RWPE2 (cell line): Measurements from ENCODE around the gene HSD11B1L.

Experiments used
- ATAC-seq: fragments of 200-7000 bp; cut with Tn5 transposase; 3 replicates; pipeline ENCODE4 v1.9.1; 2021; ENCODE audit warnings: low read depth
- DNase-seq: peaks from one replicate; pipeline ENCODE4 v3.0.0-alpha.2; 2020; ENCODE audit warnings: low spot score
- H3K27ac ChIP-seq: fragments of 450-650 bp; 2 replicates; pipeline ENCODE4 v1.5.1; 2017; ENCODE audit warnings: mild to moderate bottlenecking; ENCODE audit not compliant: poor library complexity, severe bottlenecking
- H3K27me3 ChIP-seq: fragments of 250-450 bp; sonication (Bioruptor Pico); 2 replicates; pipeline ENCODE4 v1.5.1; 2021; ENCODE audit warnings: mild to moderate bottlenecking, moderate library complexity; ENCODE audit not compliant: insufficient read depth, poor library complexity, severe bottlenecking
- H3K36me3 ChIP-seq: fragments of 250-450 bp; sonication (Bioruptor Pico); 2 replicates; pipeline ENCODE4 v1.5.1; 2020; ENCODE audit warnings: low read depth, mild to moderate bottlenecking, moderate library complexity
- H3K4me1 ChIP-seq: fragments of 250-450 bp; sonication (Bioruptor Pico); 2 replicates; pipeline ENCODE4 v1.5.1; 2021; ENCODE audit warnings: mild to moderate bottlenecking, moderate library complexity; ENCODE audit not compliant: insufficient read depth, poor library complexity, severe bottlenecking
- H3K4me3 ChIP-seq: fragments of 250-450 bp; sonication (Bioruptor Pico); 2 replicates; pipeline ENCODE4 v1.5.1; 2021; ENCODE audit warnings: mild to moderate bottlenecking, moderate library complexity; ENCODE audit not compliant: severe bottlenecking
- H3K9me3 ChIP-seq: fragments of 250-450 bp; sonication (Bioruptor Pico); 2 replicates; pipeline ENCODE4 v1.5.1; 2021; ENCODE audit warnings: mild to moderate bottlenecking, moderate library complexity; ENCODE audit not compliant: severe bottlenecking
- CTCF ChIP-seq: fragments of 450-650 bp; IDR thresholded peaks from one replicate; pipeline ENCODE4 v1.5.1; 2017; ENCODE audit warnings: mild to moderate bottlenecking, moderate library complexity; ENCODE audit not compliant: poor library complexity, severe bottlenecking

The HSD11B1L gene

GRCh38 chr19:5679289-5680083, 1.3 kb upstream of the HSD11B1L start:
- Histone ChIP-seq H3K9me3 (no peaks in the 10 kb centered on the region), H3K36me3 (no peaks in the 10 kb centered on the region), H3K4me3 (peak overlapping the region; percentile 78), H3K27me3 (no peaks in the 10 kb centered on the region), H3K27ac (peak overlapping the region; percentile 53), H3K4me1 (no peaks in the 10 kb centered on the region)
- ATAC-seq = no peak
- DNase-seq = no peak
- TF ChIP-seq CTCF = no peak

- Histone ChIP-seq H3K4me1 (no peaks in the 10 kb centered on the region), H3K27ac (peak overlapping the region; percentile 53), H3K27me3 (no peaks in the 10 kb centered on the region), H3K9me3 (no peaks in the 10 kb centered on the region), H3K36me3 (no peaks in the 10 kb centered on the region), H3K4me3 (peak overlapping the region; percentile 78)
- DNase-seq = no peak
- ATAC-seq = no peak
- TF ChIP-seq CTCF = no peak
Observed at GRCh38 chr19:5680084-5680436, 767 bp upstream of the HSD11B1L start.

- no peak overlapping the region for H3K27ac ChIP-seq
- DNase-seq (no peak), ATAC-seq (no peak)
- no peaks in the 10 kb centered on the region for H3K36me3 ChIP-seq
- no peaks in the 10 kb centered on the region for H3K9me3 ChIP-seq
- no peaks in the 10 kb centered on the region for H3K4me1 ChIP-seq
- no peaks in the 10 kb centered on the region for H3K27me3 ChIP-seq
- peak overlapping the region; percentile 78 for H3K4me3 ChIP-seq
- TF ChIP-seq CTCF = no peak
Observed at GRCh38 chr19:5681391-5682106, 722 bp downstream of the HSD11B1L start.

- DNase-seq = no peak
- Histone ChIP-seq H3K27me3 (no peaks in the 10 kb centered on the region), H3K27ac (no peak overlapping the region), H3K4me1 (no peaks in the 10 kb centered on the region), H3K4me3 (no peak overlapping the region), H3K9me3 (no peaks in the 10 kb centered on the region), H3K36me3 (no peaks in the 10 kb centered on the region)
- no peak for ATAC-seq
- no peak for TF ChIP-seq CTCF
Observed at GRCh38 chr19:5682107-5682482, 1.3 kb downstream of the HSD11B1L start.
